ENCODE results near the gene EFHD1. TPM values are rescaled to one million over a fixed set of nuclear protein-coding genes. Genes with fewer than 3 reads are reported as not detected.
"Not testable (repeated sequence)": the region's sequence is repeated elsewhere in the genome, so short reads cannot be mapped to it uniquely, and the experiment has no call there.

Gene EFHD1
- total RNA-seq, 1 donor from 2014 or later = not detected

- Mint-ChIP-seq H3K27ac (no peak overlapping the region), H3K27me3 (peaks cover 6% of the 10 kb centered on the region), H3K36me3 (ENCODE audit: low read depth) (no peaks in the 10 kb centered on the region), H3K4me1 (no peaks in the 10 kb centered on the region), H3K4me3 (no peak overlapping the region), H3K9me3 (no peaks in the 10 kb centered on the region)
- ATAC-seq (ENCODE audit: low read depth) = no peak
- CTCF ChIA-PET = no interaction called here
- POLR2A ChIA-PET = no interaction called here
- intact Hi-C loops (cut with micrococcal nuclease) = no loop called here
- TF ChIP-seq CTCF (IDR thresholded peaks at IDR 0.05) = no peak
- no peak for DNase-seq
Measured at GRCh38 chr2:232687382-232688160, 54.2 kb downstream of the EFHD1 start.

GRCh38 chr2:232688201-232688600 is 54.8 kb downstream of the EFHD1 start:
- ATAC-seq (ENCODE audit: low read depth) (no peak), DNase-seq (no peak)
- CTCF ChIA-PET = no interaction called here
- H3K27ac Mint-ChIP-seq = no peak overlapping the region
- POLR2A ChIA-PET = no interaction called here
- H3K4me1 Mint-ChIP-seq = no peaks in the 10 kb centered on the region
- intact Hi-C loops (cut with micrococcal nuclease) = no loop called here
- H3K36me3 Mint-ChIP-seq (ENCODE audit: low read depth) = no peaks in the 10 kb centered on the region
- H3K27me3 Mint-ChIP-seq = peaks cover 3% of the 10 kb centered on the region
- H3K4me3 Mint-ChIP-seq = no peak overlapping the region
- no peak for TF ChIP-seq CTCF (IDR thresholded peaks at IDR 0.05)
- H3K9me3 Mint-ChIP-seq = no peaks in the 10 kb centered on the region

GRCh38 chr2:232689152-232689910 is 55.9 kb downstream of the EFHD1 start:
- no peaks in the 10 kb centered on the region for H3K4me1 Mint-ChIP-seq
- no peak overlapping the region for H3K27ac Mint-ChIP-seq
- ATAC-seq (ENCODE audit: low read depth) (no peak), DNase-seq (no peak)
- intact Hi-C loops (cut with micrococcal nuclease) = no loop called here
- no peaks in the 10 kb centered on the region for H3K9me3 Mint-ChIP-seq
- H3K4me3 Mint-ChIP-seq = no peak overlapping the region
- H3K36me3 Mint-ChIP-seq (ENCODE audit: low read depth) = no peaks in the 10 kb centered on the region
- POLR2A ChIA-PET = no interaction called here
- CTCF ChIA-PET = no interaction called here
- no peak for TF ChIP-seq CTCF (IDR thresholded peaks at IDR 0.05)
- no peaks in the 10 kb centered on the region for H3K27me3 Mint-ChIP-seq

GRCh38 chr2:232691117-232691516 is 57.7 kb downstream of the EFHD1 start:
- ATAC-seq (ENCODE audit: low read depth); CTCF ChIA-PET; H3K36me3 Mint-ChIP-seq (ENCODE audit: low read depth); POLR2A ChIA-PET; intact Hi-C loops (cut with micrococcal nuclease); DNase-seq; H3K9me3 Mint-ChIP-seq; H3K27ac Mint-ChIP-seq; H3K4me1 Mint-ChIP-seq; H3K27me3 Mint-ChIP-seq; H3K4me3 Mint-ChIP-seq: not testable (repeated sequence)

- ChIA-PET POLR2A (interaction anchor here (0.7 kb wide), 1 partner anchor 902 kb away, joined by 3 read pairs; no protein-coding TSS in a partner anchor), CTCF (no interaction called here)
- peaks cover 7% of the 10 kb centered on the region for H3K4me1 Mint-ChIP-seq
- H3K27me3 Mint-ChIP-seq = no peaks in the 10 kb centered on the region
- ATAC-seq (ENCODE audit: low read depth) (no peak), DNase-seq (no peak)
- intact Hi-C loops (cut with micrococcal nuclease) = no loop called here
- H3K4me3 Mint-ChIP-seq = no peak overlapping the region
- no peaks in the 10 kb centered on the region for H3K9me3 Mint-ChIP-seq
- H3K27ac Mint-ChIP-seq = no peak overlapping the region
- peaks cover 5% of the 10 kb centered on the region for H3K36me3 Mint-ChIP-seq (ENCODE audit: low read depth)
- TF ChIP-seq CTCF (IDR thresholded peaks at IDR 0.05) = no peak
Measured at GRCh38 chr2:232693344-232693743, 59.9 kb downstream of the EFHD1 start.

Data from activated B cell treated with CpG ODN at 0.5 μM for 24 hours (primary cell).